DMS79 treated with DMSO at 0.1 percent for 48 hours (cell line): ENCODE results near the gene TRAF4.
A peak's percentile ranks its signal among the peaks of the same experiment; 100 is the strongest.
"Not testable (repeated sequence)": the region's sequence is repeated elsewhere in the genome, so short reads cannot be mapped to it uniquely, and the experiment has no call there.

Source experiments
- DNase-seq: peaks from one replicate; lab custom pipeline; 2025; lab: John Stamatoyannopoulos, UW

Gene TRAF4

GRCh38 chr17:28714281-28714680 lies 29.5 kb upstream of the TRAF4 start:
- DNase-seq, result no peak

DNA sequence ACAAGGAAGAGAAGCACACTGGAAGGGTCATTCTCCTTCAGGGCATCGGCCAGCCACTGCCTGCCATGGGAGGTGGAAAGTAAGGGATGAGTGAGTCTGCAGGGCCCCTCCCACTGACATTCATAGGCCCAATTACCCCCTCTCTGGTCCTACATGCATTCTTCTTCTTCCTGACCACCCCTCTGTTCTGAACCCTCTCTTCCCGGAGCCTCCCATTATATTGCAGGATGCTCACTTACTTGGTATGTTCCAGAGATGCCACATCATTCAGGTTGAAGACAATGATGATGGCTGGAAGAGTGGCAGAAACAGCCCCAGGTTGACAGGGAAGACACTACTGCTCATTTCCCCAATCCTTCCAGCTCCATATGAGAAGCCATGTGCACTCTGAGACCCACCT lies 28.6 kb upstream of the TRAF4 start:
- no peak for DNase-seq

DNA sequence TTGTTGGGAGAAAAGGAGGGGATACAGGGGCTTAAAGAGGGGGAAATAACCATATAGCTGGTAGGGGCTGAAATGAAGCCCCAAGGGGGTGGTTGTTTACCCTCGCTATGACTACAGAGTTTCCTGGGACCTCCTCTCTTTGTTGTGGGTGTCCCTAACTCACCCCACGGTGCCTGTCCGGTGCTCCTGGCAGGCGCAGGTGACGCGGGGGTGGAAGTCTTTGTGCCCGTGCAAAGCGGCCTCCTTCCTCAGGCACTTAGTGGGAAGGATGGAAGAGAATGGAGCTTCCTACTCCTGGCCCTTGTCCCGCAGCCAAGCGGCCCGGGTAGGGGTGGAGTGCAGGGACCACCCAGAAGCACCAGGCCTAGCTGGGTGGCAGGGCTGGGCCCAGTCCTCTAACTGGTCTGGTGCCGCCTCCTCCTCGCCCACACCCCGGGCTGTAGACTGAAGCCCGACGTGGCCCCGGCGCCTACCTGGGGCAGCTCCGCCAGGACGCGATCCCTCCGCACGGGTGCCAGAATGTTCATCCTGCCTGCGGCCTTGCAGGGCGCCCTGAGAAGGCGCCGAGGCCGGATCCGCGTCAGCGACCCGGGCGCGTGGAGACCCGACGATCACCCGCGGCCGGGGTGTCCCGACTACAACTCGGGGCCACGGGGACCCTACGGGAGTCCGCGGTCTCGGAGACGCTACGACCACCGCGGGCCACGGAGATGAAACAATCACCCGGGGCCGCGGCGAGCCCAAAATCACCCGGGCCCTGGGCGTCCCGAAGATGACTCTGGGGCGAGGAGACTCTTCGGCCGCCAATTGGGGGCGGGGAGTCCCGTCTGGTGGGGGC lies 26.9 kb upstream of the TRAF4 start:
- DNase-seq, result peak; percentile 25

- DNase-seq, result peak; percentile 89
Measured at GRCh38 chr17:28717578-28718332, 26.1 kb upstream of the TRAF4 start, which contains the start of gene RAB34. RAB34 (minus strand) TSS chr17:28717868; CDS start chr17:28717266, 602 bp downstream.

GRCh38 chr17:28718333-28719020 lies 25.3 kb upstream of the TRAF4 start:
- DNase-seq, result no peak

- DNase-seq, result no peak
Measured at GRCh38 chr17:28719021-28719433, 24.8 kb upstream of the TRAF4 start.

GRCh38 chr17:28720247-28720996 lies 23.4 kb upstream of the TRAF4 start:
- DNase-seq, result no peak

GRCh38 chr17:28720997-28721329 lies 22.8 kb upstream of the TRAF4 start:
- DNase-seq, result not testable (repeated sequence)

DNA sequence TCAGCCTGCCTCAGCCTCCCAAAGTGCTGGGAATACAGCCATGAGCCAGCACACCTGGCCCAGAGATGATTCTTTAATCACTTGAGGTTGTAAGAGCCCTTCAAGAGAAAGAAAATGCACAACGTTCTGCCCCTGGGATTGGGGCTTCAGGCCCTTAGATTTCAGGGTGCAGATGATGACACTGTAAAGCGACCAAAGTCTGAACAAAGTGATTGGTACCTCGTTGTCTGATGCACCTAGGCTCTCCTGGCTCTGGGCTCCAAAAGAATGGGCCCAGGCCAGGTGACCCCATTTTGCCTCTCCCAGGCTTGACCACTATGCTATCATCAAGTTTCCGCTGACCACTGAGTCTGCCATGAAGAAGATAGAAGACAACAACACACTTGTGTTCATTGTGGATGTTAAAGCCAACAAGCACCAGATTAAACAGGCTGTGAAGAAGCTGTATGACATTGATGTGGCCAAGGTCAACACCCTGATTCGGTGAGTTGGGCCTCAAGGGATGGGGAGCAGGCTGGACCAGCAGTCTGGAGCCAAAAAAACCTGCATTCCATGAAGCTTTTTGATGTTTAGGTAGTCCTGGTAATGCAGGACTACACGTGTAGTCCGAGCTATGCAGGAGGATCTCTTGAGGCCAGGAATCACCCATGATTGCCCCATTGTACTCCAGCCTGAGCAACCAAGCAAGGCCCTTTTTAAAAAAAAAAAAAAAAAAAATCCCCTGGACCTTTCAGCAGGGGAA lies 21.2 kb upstream of the TRAF4 start:
- no peak for DNase-seq

DNA sequence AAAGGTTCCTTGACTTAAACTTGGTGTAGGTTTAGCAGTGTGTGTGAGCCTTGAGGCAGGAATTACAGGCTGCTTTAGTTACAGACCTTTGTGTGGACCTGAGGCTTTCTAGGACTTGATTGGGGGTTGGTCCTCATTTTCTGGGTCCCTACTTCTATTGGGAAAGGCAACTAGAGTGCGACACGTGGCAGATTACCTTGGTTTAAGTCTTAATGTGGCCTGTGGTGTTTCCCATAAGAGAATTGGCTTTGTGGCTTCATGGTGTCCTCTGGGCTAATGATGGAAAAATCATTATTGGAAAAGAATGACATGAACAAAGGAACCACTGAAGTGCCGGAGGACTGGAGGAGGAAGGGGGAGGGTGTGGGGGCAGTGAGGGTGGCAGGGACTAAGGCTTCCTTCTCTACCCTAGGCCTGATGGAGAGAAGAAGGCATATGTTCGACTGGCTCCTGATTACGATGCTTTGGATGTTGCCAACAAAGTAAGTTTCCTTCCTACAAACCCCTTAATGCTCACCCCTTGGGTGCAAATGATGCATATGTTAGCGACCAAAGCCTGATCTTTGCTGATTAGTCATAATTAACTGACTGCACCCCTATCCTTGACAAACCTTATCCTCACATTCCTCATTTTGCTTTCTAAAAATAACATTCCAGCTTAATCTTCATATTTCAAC lies 20.5 kb upstream of the TRAF4 start:
- DNase-seq, result no peak

DNA sequence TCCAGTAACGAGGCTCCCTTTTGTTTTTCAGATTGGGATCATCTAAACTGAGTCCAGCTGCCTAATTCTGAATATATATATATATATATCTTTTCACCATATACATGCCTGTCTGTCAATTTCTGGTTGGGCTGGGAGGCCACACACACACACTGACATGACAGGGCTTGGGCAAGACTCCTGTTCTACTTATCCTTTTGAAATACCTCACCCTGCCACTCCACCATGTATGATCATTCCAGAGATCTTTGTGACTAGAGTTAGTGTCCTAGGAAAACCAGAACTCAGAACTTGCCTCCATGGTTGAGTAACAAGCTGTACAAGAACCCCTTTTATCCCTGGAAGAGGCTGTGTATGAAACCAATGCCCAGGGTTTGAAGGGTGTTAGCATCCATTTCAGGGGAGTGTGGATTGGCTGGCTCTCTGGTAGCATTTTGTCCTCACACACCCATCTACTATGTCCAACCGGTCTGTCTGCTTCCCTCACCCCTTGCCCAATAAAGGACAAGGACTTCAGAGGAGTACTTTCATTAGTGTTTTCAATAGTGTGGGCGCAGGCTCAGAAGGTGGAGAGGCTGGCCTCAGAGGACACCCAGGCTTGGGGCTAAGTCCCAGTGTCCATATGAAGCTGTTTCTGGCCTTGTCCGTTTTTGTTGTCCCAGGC lies 19.8 kb upstream of the TRAF4 start:
- DNase-seq, result not testable (repeated sequence)

- no peak for DNase-seq
Measured at GRCh38 chr17:28724500-28725165, 19.2 kb upstream of the TRAF4 start.

DNA sequence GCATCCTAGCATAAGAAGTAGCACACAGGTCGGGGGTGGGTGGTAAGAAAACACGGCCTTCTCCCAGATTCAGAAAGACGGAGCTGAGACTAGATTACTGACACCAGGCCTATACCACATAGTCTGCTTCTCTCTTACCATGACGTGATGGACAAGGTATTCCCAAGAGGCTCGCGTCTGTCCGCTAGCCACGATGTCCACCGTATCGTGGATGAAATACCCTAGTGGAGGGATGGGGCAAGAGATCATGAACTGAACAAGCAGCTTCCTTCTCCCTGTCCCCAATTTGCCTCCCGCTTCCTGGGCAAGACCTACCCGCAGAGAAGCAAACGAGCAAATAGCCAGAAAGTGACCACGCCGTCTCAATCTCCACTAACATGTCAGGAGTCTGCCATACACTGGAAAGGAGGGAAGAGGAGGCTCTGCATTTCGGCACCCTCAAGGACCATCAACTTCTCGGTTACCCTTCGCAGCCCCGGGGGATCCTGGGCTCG lies 18.6 kb upstream of the TRAF4 start:
- DNase-seq, result no peak

- peak; percentile 82 for DNase-seq
Measured at GRCh38 chr17:28725660-28726225, 18.1 kb upstream of the TRAF4 start.

DNA sequence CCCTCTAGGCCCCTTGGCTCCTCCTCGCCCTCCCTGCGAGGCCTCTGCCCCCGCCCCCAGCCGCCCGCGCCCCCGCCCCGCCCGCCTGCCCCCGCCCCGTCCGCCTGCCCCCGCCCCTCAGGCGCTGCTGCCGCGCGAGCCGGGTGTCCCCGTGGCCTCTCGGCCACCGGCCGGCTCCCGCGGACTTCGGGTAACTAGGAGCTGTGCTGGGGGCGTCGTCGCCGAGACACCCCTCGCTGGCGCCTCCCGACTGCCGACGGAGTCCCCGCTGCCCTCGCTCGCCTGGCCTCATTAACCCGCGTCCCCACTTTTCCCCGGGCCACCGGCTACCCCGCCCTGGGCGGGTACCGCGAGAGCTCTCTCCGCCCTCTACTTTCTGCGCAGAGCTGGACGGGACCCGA lies 17.6 kb upstream of the TRAF4 start, which contains the start of gene TLCD1:
TLCD1 (minus strand) TSS at position 8 of the 401 bp plus-strand sequence. CDS start 136 bp downstream, outside the sequence.
- peak; percentile 47 for DNase-seq

- peak; percentile 95 for DNase-seq
Measured at GRCh38 chr17:28726627-28727491, 17.0 kb upstream of the TRAF4 start.

DNA sequence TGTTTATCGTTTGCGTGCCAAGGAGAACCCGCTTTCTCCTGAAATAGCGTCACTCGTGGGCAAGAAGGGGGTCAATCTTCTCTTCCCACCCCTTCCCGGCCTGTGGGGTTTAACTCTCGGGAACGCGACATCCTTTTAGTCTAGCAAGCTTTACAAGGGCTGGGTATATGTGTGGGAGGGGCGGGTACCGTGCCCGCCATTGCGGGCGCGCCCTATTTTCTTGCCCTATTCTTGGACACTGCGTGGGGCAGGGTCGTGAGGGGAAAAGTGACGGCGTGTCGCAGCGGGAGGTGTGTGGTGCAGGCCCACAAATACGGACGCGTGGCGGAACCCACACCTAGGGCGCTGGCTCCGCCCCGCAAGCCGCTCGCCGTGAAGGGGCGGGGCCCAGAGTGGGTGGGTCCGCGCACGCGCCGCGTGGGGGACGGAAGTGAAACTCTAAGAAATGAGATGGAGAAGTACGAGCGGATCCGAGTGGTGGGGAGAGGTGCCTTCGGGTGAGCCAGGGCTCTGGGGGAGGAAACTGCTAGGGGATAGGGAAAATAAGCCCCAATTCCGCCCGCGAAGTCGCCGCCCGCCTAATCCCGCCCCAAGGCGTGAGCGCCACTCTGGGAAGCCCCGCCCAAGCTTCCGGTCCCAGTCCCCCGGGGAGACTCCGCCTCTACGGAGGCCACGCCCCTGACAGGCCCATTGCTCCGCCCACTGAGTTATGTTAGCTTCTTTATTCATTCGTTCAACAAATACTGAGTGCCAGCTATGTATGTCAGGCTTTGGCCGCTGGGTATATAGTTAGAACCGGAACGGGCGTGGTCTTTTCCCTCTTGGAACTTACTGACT lies 15.2 kb upstream of the TRAF4 start, which contains the start of gene NEK8:
NEK8 (plus strand) TSS at position 425 of the 837 bp plus-strand sequence; CDS start at position 451, 26 bp downstream.
- peak; percentile 84 for DNase-seq
